ENCODE measurements around the gene ABHD14A. TPM values are rescaled to one million over a fixed set of nuclear protein-coding genes. Genes with fewer than 3 reads are reported as not detected.

Gene ABHD14A
- total RNA-seq, 1 donor from 2014 or later, result 0.79 TPM

DNA sequence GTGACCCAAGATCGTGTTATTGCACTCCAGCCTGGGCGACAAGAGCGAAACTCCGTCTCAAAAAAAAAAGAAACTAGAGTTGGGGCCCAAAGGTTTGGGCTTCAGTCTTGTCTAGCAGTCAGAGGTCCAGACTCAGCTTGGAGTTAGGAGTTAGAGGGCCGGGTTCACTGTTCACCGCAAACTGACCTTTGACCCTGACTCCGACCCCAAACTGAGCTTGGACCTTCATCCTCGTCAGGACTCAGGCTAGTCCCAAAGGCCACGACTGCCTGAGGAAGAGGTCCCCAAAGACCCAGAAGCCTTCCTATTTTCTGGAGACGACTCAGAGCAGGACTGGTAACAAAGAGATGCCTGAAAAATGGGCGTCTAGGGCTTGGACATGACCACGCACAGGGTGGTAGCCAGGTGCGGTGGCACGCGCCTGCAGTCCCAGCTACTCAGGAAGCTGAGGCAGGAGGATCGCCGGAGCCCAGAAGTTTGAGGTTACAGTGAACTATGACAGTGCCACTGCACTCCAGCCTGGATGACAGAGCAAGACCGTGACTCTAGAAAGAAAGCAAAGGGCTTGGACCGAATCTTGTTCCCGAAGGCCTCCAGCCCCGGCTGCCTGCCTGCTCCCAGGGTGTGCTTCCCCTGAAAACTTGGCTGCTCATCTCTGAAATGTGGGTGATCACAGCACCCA lies 43.6 kb downstream of the ABHD14A start:
- no peak overlapping the region for H3K4me3 ChIP-seq (ENCODE audit: low read depth, low read length)

DNA sequence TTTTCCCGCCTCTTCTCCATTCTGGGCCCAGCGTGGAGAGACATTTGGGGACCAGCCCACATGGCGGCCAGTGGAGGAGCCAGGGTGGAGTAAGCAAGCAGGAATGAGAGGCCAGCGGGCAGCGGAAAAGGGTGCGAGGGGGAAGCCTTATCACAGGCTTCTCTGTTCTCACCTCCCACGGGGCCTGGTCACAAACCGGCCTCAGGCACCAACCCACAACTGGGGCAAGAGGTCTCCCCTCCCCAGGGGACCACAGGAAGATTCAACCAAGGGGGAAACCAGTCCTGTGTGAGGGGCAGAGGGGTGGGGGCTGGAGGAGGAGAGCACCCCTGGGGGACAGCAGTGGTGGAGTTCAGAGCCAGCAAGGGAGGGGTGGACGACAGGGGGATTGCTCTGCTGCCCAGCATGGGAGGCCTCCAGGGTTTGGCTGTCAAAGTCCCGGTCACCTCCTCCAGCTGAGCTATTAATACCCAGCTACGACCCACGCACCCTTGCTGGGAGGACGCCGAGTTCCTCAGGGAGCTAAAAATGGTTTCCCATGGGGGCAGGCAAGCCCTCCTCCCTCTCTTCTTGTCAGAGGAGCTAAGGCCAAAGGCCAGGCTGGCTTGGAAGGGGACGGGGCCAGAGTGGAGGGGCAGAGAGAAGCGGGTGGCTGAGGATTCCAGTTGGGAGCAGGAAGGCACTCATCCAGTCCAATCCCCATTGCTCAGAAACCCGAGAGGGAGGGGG lies 44.7 kb downstream of the ABHD14A start:
- FAIRE-seq (no peak), DNase-seq (ENCODE audit: low read depth) (no peak)
- Histone ChIP-seq H3K27me3 (ENCODE audit: control insufficient read depth, insufficient read depth, low read length) (no peaks in the 10 kb centered on the region), H3K4me3 (ENCODE audit: low read depth, low read length) (no peak overlapping the region), H3K36me3 (ENCODE audit: control insufficient read depth, insufficient read depth, low read length) (no peaks in the 10 kb centered on the region)
- TF ChIP-seq, protein P1, sequence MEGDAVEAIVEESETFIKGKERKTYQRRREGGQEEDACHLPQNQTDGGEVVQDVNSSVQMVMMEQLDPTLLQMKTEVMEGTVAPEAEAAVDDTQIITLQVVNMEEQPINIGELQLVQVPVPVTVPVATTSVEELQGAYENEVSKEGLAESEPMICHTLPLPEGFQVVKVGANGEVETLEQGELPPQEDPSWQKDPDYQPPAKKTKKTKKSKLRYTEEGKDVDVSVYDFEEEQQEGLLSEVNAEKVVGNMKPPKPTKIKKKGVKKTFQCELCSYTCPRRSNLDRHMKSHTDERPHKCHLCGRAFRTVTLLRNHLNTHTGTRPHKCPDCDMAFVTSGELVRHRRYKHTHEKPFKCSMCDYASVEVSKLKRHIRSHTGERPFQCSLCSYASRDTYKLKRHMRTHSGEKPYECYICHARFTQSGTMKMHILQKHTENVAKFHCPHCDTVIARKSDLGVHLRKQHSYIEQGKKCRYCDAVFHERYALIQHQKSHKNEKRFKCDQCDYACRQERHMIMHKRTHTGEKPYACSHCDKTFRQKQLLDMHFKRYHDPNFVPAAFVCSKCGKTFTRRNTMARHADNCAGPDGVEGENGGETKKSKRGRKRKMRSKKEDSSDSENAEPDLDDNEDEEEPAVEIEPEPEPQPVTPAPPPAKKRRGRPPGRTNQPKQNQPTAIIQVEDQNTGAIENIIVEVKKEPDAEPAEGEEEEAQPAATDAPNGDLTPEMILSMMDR (IDR thresholded peaks at IDR 0.05; ENCODE audit: insufficient read depth, low read length, severe bottlenecking), result no peak

More for the DNA sequence above, 43.6 kb downstream of the ABHD14A start:
- no peaks in the 10 kb centered on the region for H3K36me3 ChIP-seq (ENCODE audit: control insufficient read depth, insufficient read depth, low read length)
- FAIRE-seq (no peak), DNase-seq (ENCODE audit: low read depth) (no peak)
- H3K27me3 ChIP-seq (ENCODE audit: control insufficient read depth, insufficient read depth, low read length), result no peaks in the 10 kb centered on the region
- TF ChIP-seq, protein P1 (IDR thresholded peaks at IDR 0.05; ENCODE audit: insufficient read depth, low read length, severe bottlenecking), result no peak

DNA sequence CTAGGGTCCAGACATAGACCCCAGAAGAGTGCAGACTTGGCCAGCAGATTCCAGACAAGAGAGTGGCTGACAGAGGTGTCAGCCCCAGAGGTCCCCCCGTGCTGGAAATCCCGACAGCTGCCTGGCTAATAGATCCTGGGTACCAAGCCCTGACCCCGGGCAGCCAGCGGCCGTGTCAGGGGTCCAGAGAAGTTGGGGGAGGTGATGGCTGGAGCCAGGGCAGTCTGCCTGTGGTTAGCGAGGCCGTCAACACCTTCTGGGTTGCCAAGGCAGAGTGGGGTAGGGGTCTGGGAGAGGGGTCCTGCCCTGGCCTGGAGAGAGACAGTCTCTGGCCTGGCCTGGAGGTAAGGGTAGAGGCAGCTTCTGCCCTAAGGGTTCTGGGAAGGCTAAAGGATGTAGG lies 45.9 kb downstream of the ABHD14A start:
- DNase-seq (ENCODE audit: low read depth), result no peak
- FAIRE-seq, result no peak
- H3K27me3 ChIP-seq (ENCODE audit: control insufficient read depth, insufficient read depth, low read length), result no peaks in the 10 kb centered on the region
- no peaks in the 10 kb centered on the region for H3K36me3 ChIP-seq (ENCODE audit: control insufficient read depth, insufficient read depth, low read length)
- TF ChIP-seq, protein P1 (IDR thresholded peaks at IDR 0.05; ENCODE audit: insufficient read depth, low read length, severe bottlenecking), result no peak
- no peak overlapping the region for H3K4me3 ChIP-seq (ENCODE audit: low read depth, low read length)

DNA sequence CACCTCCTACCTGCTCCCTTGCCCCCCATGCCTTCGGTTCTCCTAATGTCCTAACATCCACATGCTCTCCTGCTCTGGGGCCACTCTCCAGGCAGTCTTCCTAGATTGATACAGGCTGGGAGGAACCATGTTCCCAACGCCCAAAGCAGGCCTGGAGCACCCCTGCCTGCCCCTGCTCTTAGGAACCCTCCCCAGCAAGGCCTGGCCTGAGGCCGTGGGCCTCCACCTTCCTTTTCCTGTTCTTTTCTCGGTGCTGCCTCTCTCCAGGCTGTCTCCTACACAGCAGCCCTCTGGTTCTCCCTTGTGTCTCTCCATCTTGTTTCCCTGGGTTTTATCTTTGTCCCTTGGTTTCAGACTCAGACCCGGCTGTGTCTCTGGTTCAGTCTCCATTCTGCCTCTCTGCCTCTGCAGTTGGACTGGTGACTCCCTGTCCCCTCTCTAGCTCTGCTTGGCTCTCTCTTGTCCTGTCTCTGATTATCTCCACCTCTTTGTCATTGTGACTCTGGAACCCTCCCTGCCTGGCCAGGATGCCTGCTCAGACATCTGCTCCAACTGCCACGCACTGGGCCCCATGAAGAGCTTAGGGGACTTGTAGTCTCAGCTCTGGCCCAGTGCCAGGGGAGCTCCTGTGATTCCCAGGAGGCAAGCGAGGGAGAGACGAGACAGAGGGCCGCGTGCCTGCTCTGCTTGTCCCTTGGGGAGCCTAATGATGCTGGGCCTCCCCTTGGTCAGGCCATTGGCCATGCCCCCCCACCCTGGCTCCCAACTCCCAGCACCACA lies 46.8 kb downstream of the ABHD14A start:
- no peak for FAIRE-seq
- TF ChIP-seq, protein P1 (IDR thresholded peaks at IDR 0.05; ENCODE audit: insufficient read depth, low read length, severe bottlenecking), result no peak
- DNase-seq (ENCODE audit: low read depth), result no peak
- H3K36me3 ChIP-seq (ENCODE audit: control insufficient read depth, insufficient read depth, low read length), result no peaks in the 10 kb centered on the region
- no peaks in the 10 kb centered on the region for H3K27me3 ChIP-seq (ENCODE audit: control insufficient read depth, insufficient read depth, low read length)
- H3K4me3 ChIP-seq (ENCODE audit: low read depth, low read length), result no peak overlapping the region

DNA sequence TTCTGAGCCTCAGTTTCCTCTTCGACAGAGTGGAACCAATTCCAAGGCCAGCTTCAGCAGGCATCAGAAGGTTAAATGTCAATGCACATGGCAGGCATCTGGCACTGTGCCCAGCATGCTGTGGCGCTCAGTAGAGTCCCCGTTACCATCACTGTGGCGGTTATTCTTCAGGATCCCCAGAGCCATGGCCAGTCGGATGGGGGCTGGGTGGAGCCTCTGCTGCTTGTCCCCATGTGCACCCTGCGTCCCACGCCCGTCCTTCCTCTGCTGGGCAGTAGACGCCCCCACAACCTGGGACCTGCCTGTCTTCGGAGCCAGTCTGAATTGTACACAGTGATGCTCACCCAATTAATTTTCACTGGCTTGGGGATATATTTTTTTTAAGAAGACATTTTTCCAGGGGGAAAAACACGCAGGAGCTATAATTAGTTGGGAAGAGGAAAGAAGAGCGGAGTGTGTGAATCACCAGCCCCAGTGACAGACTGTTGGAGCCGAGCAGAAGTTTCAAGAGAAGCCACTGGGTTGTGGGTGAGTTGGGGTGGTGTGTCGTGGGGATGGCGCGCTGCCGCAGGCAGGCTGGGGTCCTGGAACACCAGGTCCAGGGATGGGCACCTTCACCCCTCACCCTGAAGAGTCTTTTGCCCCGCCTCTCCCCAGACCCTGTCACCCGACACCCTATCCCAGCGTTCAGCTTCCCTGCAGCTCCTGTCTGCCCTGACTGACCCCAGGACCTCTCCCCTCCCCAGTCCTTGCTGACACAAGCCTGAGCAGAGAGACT lies 47.6 kb downstream of the ABHD14A start:
- Histone ChIP-seq H3K4me3 (ENCODE audit: low read depth, low read length) (no peak overlapping the region), H3K36me3 (ENCODE audit: control insufficient read depth, insufficient read depth, low read length) (no peaks in the 10 kb centered on the region), H3K27me3 (ENCODE audit: control insufficient read depth, insufficient read depth, low read length) (no peaks in the 10 kb centered on the region)
- DNase-seq (ENCODE audit: low read depth) (no peak), FAIRE-seq (no peak)
- TF ChIP-seq, protein P1 (IDR thresholded peaks at IDR 0.05; ENCODE audit: insufficient read depth, low read length, severe bottlenecking), result no peak
